NCI-H82 (cell line): ENCODE measurements around the gene DNER.
"Not testable (repeated sequence)": the region's sequence is repeated elsewhere in the genome, so short reads cannot be mapped to it uniquely, and the experiment has no call there.

Experiments
- DNase-seq: peaks from one replicate; lab custom pipeline; 2025; lab: John Stamatoyannopoulos, UW

Gene DNER

DNA sequence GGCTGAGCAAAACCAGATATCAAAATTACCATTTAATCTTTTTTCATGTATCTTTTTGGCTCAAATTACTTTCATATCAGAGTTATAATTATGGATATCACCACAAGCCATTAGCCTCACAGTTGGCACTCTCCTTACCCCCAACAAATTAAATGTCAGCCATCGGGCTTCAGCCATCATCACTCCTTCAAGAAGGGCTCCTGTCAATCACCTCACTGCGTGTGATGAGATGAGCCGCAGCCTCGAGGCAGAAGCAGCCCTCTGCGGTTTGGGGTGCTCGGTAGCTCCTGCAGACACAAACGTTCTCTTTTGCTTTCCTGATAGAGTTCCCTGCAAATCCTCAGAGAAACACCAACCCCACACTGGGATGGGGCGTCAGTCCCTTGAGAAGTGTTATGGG, 94.1 kb downstream of the DNER start:
- no peak for DNase-seq

DNA sequence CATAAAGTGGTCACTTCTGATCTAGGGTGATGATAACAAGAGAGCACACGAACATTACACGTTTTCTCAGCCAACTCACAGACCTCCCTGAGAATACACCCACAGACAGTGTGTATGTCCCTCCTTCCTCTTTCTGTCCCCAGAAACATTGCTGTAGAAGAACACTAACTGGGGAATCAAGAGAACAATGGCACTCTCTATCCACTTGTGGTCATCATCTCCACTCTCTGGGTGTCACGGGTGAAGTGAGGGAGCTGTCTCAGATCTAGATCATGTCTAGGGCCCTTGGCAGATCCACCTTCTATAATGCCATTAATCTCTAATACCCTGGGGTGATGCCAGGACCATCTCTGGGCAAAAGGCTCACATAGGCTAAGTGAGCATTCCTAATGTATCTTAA, 97.9 kb downstream of the DNER start:
- DNase-seq, result no peak

DNA sequence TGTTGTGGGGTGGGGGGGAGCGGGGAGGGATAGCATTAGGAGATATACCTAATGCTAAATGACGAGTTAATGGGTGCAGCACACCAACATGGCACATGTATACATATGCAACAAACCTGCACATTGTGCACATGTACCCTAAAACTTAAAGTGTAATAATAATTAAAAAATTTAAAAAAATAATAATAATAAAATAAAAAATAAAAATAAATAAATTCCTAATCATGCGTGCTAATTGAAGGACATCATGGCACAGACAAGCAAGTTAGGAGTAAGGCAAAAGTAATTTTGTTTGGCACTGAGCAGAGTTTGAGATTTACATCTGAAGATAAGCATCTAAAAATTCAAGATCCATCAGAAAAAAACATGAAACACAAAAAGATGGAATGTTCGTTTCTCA, 100.3 kb downstream of the DNER start:
- not testable (repeated sequence) for DNase-seq

DNA sequence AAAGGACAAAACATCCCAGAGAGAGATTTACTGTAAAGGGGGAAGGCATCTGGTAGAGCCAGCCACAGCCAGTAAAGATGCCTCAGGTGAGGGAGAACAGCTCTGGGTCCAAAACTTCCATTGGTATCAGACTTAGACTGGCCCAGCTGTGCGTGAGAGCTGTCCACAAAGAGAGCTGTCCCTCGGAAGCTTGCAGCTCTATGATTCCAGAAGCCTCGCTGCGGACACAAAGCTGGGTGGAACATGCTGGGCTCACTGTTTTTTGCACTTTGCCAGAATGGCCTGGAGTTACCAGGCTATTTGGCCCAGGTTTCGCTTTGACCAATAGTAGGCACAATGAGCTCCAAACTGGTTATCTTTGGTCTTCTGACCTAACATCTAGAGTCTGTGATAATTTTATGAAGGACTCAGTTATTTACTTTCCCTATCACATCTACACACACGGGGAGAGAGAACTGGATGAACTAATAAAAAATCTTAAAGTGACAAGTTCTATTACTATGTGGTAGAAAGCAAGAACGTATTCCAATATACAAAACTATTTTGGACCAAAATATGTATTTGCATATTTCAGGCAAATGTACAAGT, 101.9 kb downstream of the DNER start:
- DNase-seq, result no peak

DNA sequence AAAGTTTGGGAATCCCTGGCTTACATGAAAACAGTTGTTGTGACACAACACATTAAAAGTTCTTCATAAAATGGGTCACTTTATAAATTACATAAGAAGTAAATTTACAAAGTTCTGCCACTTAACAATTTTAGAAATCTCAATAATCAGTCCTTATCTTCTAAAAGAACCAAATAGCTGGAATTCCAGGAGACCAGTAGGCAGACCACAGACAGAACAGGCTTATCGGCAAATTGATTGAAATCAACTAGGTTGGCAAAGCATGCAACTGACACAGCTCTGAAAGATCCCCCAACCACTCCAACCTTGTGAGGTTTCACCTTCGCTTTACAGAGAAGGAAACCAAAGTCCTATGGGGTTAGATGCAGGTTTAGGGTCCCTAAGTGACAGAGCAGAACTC, 103.0 kb downstream of the DNER start:
- no peak for DNase-seq

DNA sequence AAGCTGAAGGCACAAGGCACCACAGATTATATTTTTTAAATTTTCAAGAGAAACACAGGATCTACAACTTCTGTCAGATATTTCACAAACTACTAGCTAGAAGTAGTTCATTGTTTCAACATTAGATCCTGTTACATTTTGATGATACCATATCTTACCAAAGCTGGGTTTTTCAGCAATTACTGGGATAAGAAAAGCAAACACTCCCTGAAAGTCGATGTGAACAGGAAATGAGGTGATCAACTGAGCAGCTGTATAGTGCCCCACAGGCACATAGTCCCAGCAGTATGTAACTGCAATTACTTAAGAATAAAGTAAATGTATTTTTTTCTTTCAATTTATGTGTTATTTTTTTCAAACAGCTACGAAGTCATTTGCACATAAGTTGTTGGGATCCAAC, 103.5 kb downstream of the DNER start:
- DNase-seq, result no peak

DNA sequence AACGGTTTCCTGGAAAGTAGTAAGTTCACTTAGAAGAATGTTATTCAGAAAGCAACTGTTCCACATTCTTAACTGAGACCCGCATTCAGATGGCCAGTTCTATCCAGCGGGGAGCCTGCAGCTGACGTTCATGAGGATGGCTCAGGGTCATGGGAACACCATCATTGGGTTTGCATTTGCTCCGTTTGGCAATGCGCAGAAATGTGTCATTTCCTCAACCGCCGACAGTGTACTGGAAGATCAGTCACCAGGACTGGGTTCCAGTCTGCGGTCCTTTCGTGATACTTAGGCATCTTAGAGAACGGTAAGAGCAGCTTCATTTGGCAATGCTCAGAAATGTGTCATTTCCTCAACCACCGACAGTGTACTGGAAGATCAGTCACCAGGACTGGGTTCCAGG, 104.0 kb downstream of the DNER start:
- DNase-seq, result no peak

DNA sequence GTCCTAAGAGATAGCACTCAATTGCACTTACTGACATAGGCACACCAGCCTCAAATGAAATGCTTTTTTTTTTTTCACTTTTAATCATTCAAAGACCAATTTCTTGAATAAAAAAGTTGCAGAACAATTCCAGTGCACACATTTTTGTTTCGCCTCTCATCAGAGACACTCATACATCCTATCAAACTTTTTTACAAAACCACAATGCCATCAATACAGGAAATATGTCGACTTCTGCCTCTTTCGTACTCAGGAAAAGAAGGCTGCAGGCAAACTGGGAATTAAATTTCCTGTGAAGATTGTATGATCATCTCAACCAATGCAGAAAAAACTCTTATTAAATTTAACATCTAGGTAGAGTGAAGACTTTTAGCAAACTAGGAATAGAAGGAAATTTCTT, 112.4 kb downstream of the DNER start:
- no peak for DNase-seq

DNA sequence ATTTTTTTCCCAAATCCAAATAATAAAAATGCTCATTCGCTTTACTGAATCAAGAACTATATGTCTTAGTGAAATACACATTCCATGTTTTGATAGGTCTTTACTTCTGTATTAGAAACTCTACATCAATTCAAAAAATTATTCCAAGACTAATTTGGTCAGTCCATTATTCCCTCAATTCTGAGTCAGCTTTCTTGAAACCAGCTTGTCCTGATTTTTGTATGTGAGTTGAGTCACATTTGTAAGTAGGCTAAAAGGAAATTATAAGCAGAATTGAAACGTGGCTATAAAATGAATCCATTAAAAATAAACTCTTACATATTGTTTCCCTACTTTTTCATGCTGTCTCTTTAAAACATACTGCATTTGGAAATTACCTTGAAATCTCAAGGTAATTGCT, 113.0 kb downstream of the DNER start:
- DNase-seq, result no peak

DNA sequence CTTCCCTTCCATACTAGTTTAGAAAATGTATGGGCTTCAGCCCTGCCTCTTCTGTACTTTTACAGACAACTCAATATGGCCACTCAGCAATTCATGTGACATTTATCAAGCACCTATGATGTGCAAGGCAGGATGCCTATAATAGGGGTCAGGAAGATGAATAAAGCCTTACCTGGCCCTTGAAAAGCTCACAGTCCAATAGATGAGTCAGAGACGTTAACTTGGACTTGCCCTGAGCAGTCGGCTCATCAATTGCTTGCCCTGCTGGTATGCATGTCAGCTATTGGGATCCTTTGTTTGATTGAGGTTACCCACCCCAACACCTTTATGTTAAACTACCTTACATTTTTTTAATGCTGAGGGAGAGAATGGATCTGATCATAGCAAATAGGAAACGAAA, 116.1 kb downstream of the DNER start:
- no peak for DNase-seq

DNA sequence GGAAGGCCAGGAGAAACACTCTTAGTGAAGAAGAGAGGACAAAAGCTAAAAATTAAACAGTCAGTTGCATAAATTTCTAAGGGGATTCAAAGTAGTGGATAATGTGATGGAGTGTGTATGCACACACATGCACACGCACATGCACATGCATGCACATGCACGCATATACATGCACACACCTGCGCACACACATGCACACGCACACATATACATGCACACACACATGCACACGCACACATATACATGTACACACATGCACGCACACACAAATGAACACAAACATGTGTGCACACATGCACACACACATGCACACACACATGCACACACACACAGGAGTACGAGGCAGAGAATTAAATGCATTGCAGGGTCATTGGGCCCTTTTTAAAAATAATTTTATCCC, 117.6 kb downstream of the DNER start:
- DNase-seq, result no peak

DNA sequence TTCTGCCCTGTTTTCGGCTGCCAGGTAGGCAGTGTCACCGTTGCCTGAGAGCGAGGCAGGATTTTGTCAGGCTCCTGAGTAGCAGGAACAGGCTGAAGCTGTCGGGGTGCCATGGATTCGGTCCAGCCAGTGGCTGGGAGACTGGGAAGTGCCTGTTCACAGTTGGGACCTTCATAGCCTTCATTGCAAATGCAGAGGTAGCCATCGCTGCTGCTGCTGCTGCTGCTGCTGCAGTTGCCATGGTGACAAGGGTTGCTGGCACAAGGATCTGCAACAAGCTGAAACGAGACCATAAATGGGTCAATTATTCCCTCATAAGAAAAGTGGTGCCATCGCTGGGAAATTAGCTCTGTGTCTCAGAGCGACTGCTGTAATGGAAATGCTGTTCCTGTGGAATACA, 122.7 kb downstream of the DNER start:
- DNase-seq, result no peak

DNA sequence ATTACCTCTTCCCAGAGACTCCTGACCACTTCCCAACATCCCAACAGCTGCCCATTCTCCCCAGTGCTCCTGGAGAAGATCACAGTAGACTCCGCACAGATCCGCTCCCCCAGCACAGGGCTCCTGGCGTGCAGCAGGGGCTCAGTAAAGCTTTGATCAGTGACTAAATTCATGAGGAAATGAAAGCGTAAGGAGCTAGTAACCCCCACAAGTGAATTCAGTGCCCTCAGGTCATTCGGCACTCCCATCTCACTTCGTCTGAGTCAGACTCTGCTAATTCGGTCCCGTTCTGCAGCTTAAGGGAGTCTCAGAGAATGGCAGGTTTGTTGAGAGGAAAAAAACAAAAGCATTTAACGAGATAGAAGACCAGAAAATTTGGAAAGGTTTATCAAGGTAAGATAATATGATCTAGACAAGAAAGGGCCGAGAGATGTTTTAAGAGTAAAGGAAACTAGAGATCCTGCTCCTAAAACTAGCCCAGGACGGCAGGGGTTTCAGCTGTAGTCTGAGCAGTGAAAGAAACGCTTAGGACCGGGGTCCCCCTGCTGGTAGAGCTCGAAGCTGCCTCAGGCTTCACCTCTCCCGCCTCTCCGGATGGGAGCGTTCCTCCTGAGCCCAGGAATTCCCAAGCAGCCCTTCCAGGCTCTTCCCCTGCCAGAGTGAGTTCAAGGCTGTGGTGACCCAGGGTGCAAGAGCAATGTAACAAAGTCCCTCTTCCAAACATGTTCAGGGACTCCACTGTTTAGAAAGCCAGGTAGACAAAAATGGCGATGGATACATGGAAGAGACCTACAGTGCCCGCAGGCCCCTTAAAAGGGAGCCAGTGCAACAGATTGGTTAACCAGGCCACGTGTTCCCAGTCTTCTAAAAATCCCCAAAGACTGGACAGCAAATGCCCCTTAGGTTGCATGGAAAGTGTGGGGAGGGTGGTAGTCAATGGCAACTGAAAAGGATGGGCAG, 127.3 kb downstream of the DNER start:
- peak; percentile 86 for DNase-seq

DNA sequence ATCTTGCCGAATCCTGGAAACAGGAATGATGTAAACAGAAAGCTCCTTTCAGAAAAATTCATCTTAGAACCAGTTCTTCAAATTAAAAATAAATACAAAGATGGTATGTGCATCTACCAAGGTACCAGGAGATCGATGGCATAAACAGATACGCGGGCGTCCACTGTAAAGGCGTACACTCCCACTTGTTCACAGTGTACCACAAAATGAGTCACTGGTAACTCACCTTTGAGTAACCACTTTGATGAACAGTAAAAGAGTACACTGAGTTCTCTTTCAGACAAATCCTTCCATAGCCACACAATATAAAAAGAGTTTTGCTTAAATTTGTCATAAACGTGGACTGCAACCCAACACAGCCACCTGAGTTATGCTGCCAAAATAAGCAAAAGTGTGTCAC, 128.3 kb downstream of the DNER start:
- DNase-seq, result no peak

DNA sequence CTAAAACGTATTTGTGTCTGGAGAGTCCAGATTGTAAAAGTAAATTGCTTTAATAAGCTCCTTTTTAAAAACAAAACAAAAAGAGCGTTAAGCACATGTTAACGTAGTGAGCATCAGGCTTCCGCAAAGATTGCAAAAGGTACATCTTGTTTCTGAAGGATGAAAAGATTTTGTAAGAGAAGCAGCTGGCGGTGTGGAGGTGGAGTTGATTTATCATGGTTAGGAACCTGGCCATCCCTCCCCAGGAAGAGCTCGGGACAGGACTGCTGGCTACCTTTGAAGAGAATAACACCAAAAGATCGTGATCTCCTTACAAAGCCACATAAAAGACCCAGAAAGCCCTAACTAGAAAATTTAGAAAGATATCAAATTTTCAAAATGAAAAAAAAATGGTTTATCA, 132.2 kb downstream of the DNER start:
- no peak for DNase-seq

DNA sequence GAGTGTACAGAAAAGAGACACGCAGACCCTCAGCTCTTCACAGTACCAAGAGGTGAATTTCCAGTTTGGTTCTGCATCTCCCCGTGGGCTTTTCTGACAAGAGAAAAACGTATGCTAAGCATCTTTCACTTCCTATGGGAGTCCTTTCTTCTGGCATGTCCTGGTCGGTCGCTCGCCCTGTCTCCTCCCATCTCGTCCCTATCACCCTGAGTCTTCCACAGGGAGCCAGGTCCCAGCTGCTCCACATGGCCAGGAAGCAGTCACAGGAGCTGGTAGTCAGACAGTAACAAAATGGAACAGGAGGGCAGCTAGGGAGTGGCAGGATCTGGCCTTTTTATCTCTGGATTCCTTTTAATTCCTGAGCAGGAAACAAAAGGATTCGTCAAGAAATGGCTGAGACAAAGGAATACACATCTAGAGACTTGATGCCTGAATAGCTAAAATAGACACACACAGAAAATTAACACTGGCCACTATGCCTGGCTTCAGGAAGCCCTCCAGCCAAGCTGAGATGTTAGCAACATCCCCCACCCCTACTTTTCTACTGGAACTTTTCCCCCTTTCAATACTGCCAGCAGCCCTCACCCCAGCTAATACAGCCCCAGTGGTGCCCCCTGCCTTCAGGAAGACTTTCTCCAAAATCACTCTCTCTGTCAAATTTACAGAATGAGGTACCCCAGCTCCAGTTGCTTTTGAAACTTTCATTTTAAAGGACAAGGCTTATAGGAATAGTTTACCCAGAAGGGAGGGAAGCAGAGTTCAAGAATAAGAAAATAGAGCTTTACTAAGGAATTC, 136.1 kb downstream of the DNER start:
- no peak for DNase-seq

DNA sequence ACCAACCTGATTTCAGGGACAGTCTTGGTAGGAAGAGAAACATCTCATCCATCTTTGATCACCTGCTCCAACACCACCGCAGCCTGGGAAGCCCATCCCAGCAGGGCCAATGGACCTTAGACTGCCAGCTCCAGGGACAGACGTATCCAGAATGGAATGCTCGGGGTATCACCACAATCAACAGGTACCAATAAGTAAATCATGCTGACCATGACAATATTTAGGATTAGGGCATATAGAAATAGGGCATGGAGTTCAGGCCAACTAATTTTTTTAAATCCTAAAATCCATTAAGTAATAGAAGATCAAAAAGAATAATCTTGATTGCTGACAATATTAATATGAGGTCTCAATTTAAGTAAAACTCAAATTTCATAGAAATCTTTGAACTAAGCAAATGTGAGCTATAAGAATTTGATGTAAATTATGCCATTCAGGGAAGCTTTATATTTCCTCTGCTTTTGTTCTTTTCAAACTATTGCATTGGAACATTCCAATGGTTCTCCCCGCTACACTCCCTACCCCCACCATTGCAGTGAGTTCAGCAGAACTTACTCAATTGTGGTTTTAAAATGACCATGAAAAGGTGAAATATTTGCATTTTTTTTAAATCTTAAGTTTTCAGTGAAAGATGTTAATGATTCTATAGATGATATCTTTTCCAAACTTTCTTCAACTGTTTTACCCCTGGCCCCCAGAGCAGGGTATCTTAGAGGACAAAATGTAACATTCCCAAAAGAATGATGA, 138.6 kb downstream of the DNER start:
- no peak for DNase-seq

DNA sequence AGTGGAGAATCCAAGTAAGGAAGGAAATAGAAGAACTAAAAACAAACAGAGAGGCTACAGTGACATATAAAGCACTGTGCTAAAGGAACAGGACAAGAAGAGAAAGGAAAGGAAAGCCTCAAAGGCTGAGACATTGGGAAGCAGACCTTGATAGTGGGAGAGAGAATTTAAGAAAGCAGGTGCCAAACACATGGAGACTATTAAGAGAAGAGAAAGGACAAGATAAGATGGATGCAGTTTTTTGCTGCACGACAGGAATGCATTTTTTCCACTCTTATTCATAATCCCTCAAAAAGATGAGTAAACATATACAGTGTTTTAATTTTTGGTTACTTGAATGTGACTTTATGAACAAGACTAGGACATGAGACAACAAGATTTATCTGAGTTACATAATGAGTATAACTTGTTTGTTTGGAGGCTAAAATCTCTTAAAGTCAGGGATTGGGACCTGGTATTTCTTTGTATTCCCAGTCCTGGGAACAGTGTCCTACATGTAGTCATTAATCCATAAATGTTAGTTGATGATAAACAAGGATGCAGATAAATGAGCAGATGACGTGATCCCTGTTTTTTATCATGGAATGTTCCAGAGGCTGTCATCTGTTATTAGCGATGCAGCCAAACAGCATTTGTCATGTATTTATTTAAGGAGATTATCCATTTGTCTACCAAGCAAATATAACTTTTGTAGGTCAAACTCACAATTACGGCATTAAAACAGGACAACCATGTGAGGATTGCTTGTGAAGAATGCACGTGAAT, 141.7 kb downstream of the DNER start:
- no peak for DNase-seq

DNA sequence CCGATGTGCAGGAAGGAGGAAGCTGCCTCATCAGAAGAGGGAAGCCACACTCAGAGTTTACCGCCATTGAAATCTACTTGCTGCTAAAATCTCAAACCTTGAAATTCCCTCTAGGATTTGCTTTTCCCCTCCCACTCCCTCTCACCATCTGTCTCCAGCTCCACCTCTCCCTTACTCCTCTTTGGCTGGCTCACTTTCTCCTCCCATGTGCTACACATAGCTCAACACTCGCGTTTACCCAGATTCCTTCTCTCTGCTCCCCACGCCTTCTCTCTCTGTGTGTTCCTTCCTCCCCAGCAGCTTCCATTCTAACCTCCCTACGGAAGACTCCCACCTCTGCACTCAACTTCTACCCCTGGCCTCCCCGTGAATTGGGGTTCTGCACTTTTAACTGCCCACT, 143.1 kb downstream of the DNER start:
- DNase-seq, result peak; percentile 56

DNA sequence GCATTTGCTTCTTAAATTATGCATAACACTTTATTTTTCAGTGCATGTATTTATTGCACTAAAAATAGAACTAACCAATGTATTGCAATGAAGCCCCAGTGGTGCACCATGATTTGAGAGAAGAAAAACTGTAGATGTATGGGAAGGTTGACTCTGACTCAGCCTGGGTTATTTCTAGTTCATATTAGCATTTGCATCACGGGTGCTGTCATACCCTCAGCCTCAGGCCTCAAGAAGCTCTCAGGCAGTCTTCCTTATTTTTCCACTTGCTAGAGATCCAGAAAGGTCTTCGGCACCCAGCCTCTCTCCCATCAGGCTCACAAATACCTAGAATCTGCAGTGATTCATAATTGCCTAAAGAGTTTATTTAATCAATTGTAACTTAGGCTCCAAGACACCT, 148.0 kb downstream of the DNER start:
- DNase-seq, result no peak

DNA sequence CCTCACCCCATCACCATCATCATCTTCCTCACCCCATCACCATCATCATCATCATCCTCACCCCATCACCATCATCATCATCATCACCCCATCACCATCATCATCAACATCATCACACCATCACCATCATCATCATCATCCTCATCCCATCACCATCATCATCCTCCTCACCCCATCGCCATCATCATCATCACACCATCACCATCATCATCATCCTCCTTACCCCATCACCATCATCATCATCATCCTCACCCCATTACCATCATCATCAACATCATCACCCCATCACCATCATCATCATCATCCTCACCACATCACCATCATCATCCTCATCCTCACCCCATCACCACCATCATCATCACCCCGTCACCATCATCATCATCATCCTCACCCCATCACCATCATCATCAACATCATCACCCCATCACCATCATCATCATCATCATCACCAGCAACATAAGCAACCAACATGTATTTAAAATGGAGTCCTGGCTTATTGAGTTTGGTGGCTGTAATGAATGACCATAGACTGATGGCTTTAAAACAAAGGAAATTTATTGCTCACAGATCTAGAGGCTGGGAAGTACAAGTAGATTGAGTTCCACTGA, 150.0 kb downstream of the DNER start:
- no peak for DNase-seq
